Stimulated activated effector memory CD8-positive, alpha-beta T cell treated with anti-CD3 and anti-CD28 coated beads, Interleukin-12 subunit alpha, Interleukin-12 subunit beta, amount 100 ng/mL, for 72 hours (primary cell): Measurements from ENCODE around the gene GABRD.
A peak's percentile ranks its signal among the peaks of the same experiment; 100 is the strongest.
"Not testable (repeated sequence)": the region's sequence is repeated elsewhere in the genome, so short reads cannot be mapped to it uniquely, and the experiment has no call there.

ENCODE experiments used
- ATAC-seq: fragments of 150-1000 bp; cut with Tn5 transposase; 2 replicates; pipeline ENCODE4 v1.10.0; 2021
- DNase-seq, 2 donors: peaks; one replicate each; pipeline ENCODE4 v3.0.0; 2021 to 2022; ENCODE audit warnings: low spot score in 2 of 2
- H3K27ac Mint-ChIP-seq: one replicate; pipeline ENCODE4 v1.8.0; 2022; ENCODE audit warnings: mild to moderate bottlenecking, mixed read lengths
- H3K36me3 Mint-ChIP-seq: one replicate; pipeline ENCODE4 v1.8.0; 2022; ENCODE audit warnings: mild to moderate bottlenecking, mixed read lengths
- H3K4me1 Mint-ChIP-seq: one replicate; pipeline ENCODE4 v1.8.0; 2022; ENCODE audit warnings: mixed read lengths
- H3K4me3 Mint-ChIP-seq: one replicate; pipeline ENCODE4 v1.8.0; 2022; ENCODE audit warnings: mild to moderate bottlenecking, mixed read lengths
- H3K9me3 Mint-ChIP-seq: one replicate; pipeline ENCODE4 v1.8.0; 2022; ENCODE audit warnings: mixed read lengths

The GABRD gene, protein sequence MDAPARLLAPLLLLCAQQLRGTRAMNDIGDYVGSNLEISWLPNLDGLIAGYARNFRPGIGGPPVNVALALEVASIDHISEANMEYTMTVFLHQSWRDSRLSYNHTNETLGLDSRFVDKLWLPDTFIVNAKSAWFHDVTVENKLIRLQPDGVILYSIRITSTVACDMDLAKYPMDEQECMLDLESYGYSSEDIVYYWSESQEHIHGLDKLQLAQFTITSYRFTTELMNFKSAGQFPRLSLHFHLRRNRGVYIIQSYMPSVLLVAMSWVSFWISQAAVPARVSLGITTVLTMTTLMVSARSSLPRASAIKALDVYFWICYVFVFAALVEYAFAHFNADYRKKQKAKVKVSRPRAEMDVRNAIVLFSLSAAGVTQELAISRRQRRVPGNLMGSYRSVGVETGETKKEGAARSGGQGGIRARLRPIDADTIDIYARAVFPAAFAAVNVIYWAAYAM

DNA sequence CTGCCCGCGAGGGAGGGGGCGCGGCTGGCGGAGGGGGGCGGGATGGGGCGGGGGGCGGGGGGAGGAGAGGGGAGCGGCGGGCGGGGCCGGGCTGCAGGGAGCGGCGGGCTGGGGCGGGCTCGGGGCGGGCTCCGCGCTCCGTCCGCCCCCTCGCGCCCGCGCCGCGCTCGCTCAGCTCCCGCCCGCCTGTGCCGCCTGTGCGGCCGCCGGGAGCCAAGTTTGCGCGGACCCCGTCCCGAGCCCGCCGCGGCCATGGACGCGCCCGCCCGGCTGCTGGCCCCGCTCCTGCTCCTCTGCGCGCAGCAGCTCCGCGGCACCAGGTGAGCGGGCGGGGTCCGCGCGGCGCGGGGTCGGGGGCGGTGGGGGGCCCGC lies at the start of gene GABRD:
TSS of gene GABRD (plus strand) at position 174 of the 372 bp plus-strand sequence. CDS start at position 253, 79 bp downstream.
- H3K27ac Mint-ChIP-seq = no peak within 1 kb of the TSS
- ATAC-seq (peak; percentile 36), DNase-seq (no peak)
- no peaks in the 10 kb centered on the region for H3K36me3 Mint-ChIP-seq
- peaks cover 6% of the 10 kb centered on the region for H3K4me1 Mint-ChIP-seq
- H3K9me3 Mint-ChIP-seq = no peaks in the 10 kb centered on the region
- H3K4me3 Mint-ChIP-seq = peak within 1 kb of the TSS; percentile 47

- Mint-ChIP-seq H3K36me3 (no peaks in the 10 kb centered on the region), H3K9me3 (no peaks in the 10 kb centered on the region), H3K4me1 (no peaks in the 10 kb centered on the region), H3K27ac (no peak overlapping the region), H3K4me3 (no peak overlapping the region)
- DNase-seq = no peak
- no peak for ATAC-seq
Observed at GRCh38 chr1:1969505-1969900, 49.6 kb upstream of the GABRD start.

GRCh38 chr1:1969953-1970716 lies 49.0 kb upstream of the GABRD start:
- no peak for ATAC-seq
- Mint-ChIP-seq H3K27ac (no peak overlapping the region), H3K4me3 (no peak overlapping the region)

GRCh38 chr1:1971017-1971416 lies 48.1 kb upstream of the GABRD start:
- ATAC-seq = no peak

More at GRCh38 chr1:1969953-1970716, 49.0 kb upstream of the GABRD start:
- Mint-ChIP-seq H3K36me3 (no peaks in the 10 kb centered on the region), H3K4me1 (no peaks in the 10 kb centered on the region), H3K9me3 (no peaks in the 10 kb centered on the region)
- DNase-seq = no peak

DNA sequence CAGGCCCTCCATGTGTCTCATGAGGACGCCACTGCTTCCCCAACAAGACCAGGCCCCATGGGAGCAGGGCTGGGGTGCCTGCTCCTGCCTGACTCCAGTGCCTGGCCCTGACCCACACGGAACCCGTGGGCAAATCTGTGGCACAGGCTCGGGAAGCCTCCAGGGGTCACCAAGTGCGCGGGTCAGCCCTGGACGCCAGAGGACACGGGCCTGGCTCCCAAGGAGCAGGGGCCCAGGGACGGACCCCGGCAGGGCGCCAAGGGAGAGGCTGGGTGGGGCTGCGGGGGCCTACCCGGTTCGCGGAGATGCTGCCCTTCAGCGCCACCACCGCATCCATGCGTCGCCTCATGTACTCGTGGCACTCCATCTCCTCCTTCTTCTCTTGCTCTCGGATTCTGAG lies 47.5 kb upstream of the GABRD start:
- Mint-ChIP-seq H3K4me3 (no peak overlapping the region), H3K27ac (no peak overlapping the region), H3K36me3 (no peaks in the 10 kb centered on the region), H3K9me3 (no peaks in the 10 kb centered on the region), H3K4me1 (no peaks in the 10 kb centered on the region)
- ATAC-seq (no peak), DNase-seq (no peak)

More at GRCh38 chr1:1971017-1971416, 48.1 kb upstream of the GABRD start:
- Mint-ChIP-seq H3K4me1 (no peaks in the 10 kb centered on the region), H3K9me3 (no peaks in the 10 kb centered on the region), H3K36me3 (no peaks in the 10 kb centered on the region), H3K4me3 (no peak overlapping the region), H3K27ac (no peak overlapping the region)
- no peak for DNase-seq

- H3K9me3 Mint-ChIP-seq = no peaks in the 10 kb centered on the region
- no peaks in the 10 kb centered on the region for H3K36me3 Mint-ChIP-seq
- H3K27ac Mint-ChIP-seq = no peak overlapping the region
- DNase-seq = no peak
- ATAC-seq = no peak
- H3K4me3 Mint-ChIP-seq = no peak overlapping the region
- no peaks in the 10 kb centered on the region for H3K4me1 Mint-ChIP-seq
Observed at GRCh38 chr1:1972976-1973715, 46.0 kb upstream of the GABRD start.

DNA sequence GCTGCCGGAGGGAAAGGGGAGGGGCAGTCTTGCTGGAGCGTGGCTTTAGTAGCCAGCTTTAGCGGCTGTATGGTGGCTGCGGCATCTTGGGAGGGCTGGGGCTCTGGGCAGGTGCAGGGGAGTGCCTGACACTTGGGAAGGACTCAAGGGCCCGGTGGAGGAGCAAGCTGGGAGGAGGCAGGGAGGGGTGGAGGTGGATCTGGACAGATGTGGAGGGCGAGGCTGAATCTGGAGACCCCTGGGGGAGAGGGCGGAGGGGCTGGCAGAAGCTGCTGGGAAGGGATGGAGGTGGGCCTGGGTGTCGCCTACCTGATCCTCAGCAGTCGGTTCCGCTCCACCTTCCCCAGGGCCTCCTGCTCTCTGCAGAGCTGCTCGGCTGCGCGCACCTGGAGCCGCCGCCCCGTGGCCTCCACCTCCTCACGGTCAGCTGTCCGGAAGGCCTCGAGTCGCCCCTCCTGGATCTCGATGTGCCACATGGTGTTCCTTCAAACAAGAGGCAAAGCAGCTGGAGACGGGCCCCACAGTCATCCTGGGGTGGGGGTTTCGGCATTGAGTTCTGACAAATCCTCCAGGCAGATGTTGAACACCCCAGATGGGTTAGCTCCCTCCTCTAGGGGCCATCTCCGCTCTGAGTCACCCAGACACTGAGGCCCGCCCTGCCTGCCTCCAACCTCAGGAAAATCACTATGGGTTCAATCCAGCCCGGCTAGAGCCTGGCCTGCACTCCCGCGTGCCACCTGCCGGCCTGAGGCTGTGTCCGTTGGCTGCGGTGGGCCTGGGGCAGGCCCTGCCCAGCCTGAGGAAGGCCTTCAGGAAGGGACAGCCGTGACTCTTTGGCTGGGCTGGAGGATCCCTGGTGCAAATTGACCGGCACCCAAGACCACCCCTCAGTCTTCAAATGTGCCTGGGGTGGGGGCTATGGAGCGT lies 45.2 kb upstream of the GABRD start:
- no peaks in the 10 kb centered on the region for H3K4me1 Mint-ChIP-seq
- no peaks in the 10 kb centered on the region for H3K36me3 Mint-ChIP-seq
- ATAC-seq = no peak
- no peaks in the 10 kb centered on the region for H3K9me3 Mint-ChIP-seq
- no peak for DNase-seq
- no peak overlapping the region for H3K27ac Mint-ChIP-seq
- no peak overlapping the region for H3K4me3 Mint-ChIP-seq

DNA sequence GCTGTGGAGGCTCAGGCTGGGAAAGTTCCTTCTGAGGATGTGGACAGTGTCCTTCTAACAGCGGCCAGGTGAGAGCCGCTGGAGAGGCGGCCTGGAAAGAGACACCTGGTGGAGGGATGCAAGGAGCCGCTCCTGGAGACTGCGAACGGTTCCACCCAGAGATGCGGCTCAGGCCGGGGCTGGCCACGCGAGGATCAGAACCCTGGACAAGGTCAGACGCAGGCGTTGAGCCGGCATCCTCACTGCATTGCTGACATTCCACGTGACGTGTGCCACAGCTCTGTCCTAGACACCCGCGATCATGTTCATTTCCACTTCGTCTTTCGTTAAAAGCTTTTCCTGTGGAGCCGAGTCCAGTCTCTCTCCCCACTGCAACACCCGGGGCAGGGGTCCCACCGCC lies 44.3 kb upstream of the GABRD start:
- Mint-ChIP-seq H3K27ac (no peak overlapping the region), H3K4me3 (no peak overlapping the region), H3K9me3 (peaks cover 3% of the 10 kb centered on the region), H3K36me3 (no peaks in the 10 kb centered on the region), H3K4me1 (no peaks in the 10 kb centered on the region)
- DNase-seq (no peak), ATAC-seq (no peak)

DNA sequence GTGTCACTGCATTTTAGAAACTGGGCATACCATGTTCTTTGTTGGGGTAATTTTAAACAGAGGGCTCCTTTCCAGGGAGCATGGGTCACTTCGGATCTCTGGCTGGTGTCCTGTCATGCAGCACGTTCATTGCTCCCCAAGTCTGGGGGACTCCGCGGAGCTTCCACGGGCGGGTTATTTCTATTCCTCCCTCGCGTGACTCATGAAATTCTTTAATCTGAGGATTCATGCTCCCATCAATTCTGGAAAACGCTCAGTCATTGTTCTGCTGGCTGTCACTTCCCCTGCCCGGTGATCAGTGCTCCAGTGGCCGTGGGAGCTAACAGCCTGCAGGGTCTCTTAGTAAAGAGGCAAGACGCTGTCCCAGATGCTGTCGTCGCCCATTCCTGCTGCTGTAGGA lies 43.6 kb upstream of the GABRD start:
- Mint-ChIP-seq H3K36me3 (no peaks in the 10 kb centered on the region), H3K4me1 (no peaks in the 10 kb centered on the region), H3K4me3 (no peak overlapping the region), H3K27ac (no peak overlapping the region), H3K9me3 (peaks cover 3% of the 10 kb centered on the region)
- DNase-seq (no peak), ATAC-seq (no peak)

DNA sequence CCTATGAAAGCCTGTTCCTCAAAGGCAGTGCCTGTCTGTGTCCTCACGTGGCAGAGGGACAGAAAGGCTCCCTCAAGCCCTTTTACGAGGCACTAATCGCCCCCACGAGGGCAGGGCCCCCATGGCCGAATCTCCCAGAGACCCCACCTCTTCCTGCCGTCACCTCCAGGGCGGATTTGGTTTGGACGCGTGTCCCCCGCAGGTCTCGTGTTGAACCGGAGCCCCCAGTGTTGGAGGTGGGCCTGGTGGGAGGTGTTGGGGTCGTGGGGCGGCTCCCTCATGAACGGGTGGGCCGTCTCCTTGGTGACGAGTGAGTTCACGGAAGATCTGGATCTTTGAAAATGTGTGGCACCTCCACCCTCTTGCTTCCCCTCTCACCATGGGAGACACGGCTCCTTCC lies 43.1 kb upstream of the GABRD start:
- ATAC-seq (no peak), DNase-seq (no peak)
- Mint-ChIP-seq H3K36me3 (no peaks in the 10 kb centered on the region), H3K4me3 (no peak overlapping the region), H3K9me3 (peaks cover 3% of the 10 kb centered on the region), H3K4me1 (no peaks in the 10 kb centered on the region), H3K27ac (no peak overlapping the region)

- Mint-ChIP-seq H3K4me1 (no peaks in the 10 kb centered on the region), H3K27ac (no peak overlapping the region), H3K36me3 (no peaks in the 10 kb centered on the region)
Observed at GRCh38 chr1:1978108-1978507, 41.0 kb upstream of the GABRD start.

DNA sequence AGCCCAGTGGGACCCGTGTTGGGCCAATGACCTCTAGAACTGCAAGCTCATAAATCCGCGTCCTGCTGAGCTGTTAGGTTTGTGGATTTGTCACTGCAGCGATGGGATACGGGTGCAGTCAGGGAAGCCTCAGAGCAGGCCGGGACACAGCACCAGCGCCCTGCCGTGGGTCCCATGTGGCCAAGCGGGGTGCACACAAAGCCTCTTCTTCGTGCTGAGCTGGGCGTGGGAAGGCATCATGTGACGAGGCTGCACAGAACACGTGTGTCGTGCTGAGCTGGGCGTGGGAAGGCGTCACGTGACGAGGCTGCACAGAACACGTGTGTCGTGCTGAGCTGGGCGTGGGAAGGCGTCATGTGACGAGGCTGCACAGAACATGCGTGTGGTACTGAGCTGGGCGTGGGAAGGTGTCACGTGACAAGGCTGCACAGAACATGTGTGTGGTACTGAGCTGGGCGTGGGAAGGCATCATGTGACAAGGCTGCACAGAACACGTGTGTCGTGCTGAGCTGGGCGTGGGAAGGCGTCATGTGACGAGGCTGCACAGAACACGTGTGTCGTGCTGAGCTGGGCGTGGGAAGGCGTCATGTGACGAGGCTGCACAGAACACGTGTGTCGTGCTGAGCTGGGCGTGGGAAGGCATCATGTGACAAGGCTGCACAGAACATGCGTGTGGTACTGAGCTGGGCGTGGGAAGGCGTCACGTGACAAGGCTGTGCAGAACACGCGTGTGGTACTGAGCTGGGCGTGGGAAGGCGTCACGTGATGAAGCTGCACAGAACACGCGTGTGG lies 40.3 kb upstream of the GABRD start:
- not testable (repeated sequence) for ATAC-seq, H3K27ac Mint-ChIP-seq, H3K36me3 Mint-ChIP-seq, H3K4me3 Mint-ChIP-seq, DNase-seq, H3K4me1 Mint-ChIP-seq, H3K9me3 Mint-ChIP-seq

More at GRCh38 chr1:1978108-1978507, 41.0 kb upstream of the GABRD start:
- no peak for ATAC-seq
- Mint-ChIP-seq H3K9me3 (peaks cover 3% of the 10 kb centered on the region), H3K4me3 (no peak overlapping the region)
- DNase-seq = no peak

DNA sequence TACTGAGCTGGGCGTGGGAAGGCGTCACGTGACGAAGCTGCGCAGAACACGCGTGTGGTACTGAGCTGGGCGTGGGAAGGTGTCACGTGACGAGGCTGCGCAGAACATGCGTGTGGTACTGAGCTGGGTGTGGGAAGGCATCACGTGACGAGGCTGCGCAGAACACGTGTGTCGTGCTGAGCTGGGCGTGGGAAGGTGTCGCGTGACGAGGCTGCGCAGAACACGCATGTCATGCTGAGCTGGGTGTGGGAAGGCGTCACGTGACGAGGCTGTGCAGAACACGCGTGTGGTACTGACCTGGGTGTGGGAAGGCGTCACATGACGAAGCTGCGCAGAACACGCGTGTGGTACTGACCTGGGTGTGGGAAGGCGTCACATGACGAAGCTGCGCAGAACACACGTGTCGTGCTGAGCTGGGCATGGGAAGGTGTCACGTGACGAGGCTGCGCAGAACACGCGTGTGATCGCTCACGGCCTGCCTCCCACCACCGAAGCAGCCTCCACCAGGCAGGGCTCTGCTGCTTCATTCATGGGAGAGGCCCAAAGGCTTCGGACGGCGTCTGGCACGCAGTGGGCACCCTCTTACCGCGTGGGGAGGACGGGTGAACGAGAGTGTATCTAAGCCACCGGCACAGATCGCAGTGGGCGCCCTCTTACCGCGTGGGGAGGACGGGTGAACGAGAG lies 39.5 kb upstream of the GABRD start:
- H3K27ac Mint-ChIP-seq = no peak overlapping the region
- H3K4me1 Mint-ChIP-seq = no peaks in the 10 kb centered on the region
- H3K36me3 Mint-ChIP-seq = no peaks in the 10 kb centered on the region

More for the DNA sequence above, 39.5 kb upstream of the GABRD start:
- ATAC-seq (no peak), DNase-seq (no peak)
- Mint-ChIP-seq H3K9me3 (peaks cover 3% of the 10 kb centered on the region), H3K4me3 (no peak overlapping the region)
